Activated T-cell treated with anti-CD3 and anti-CD28 coated beads, Interleukin-2, amount 50 U/mL, for 72 hours (primary cell): ENCODE data around the gene ADK. TPM values are rescaled to one million over a fixed set of nuclear protein-coding genes. Genes with fewer than 3 reads are reported as not detected.
"Not testable (repeated sequence)": the region's sequence is repeated elsewhere in the genome, so short reads cannot be mapped to it uniquely, and the experiment has no call there.

Experiments
- ATAC-seq, 2 donors: fragments of 150-1000 bp; cut with Tn5 transposase; replicated peaks in 1 of 2; 2 replicates each; pipeline ENCODE4 v1.10.0; 2021; ENCODE audit warnings: moderate library complexity in 2 of 2, mild to moderate bottlenecking in 1 of 2
- DNase-seq, 2 donors: peaks; one replicate each; pipeline ENCODE4 v3.0.0; 2021 to 2022; ENCODE audit warnings: mixed read lengths in 1 of 2
- H3K27ac Mint-ChIP-seq: one replicate; pipeline ENCODE4 v1.8.0; 2022; ENCODE audit warnings: mild to moderate bottlenecking, moderate library complexity, mixed read lengths
- H3K27me3 Mint-ChIP-seq: one replicate; pipeline ENCODE4 v1.8.0; 2022; ENCODE audit warnings: low read depth, mixed read lengths
- H3K36me3 Mint-ChIP-seq, 2 donors: one replicate each; pipeline ENCODE4 v1.8.0; 2022; ENCODE audit warnings: mixed read lengths in 2 of 2, mild to moderate bottlenecking in 1 of 2; ENCODE audit not compliant: insufficient read depth in 2 of 2
- H3K4me1 Mint-ChIP-seq: one replicate; pipeline ENCODE4 v1.8.0; 2022; ENCODE audit warnings: low read depth, mixed read lengths
- H3K4me3 Mint-ChIP-seq, 2 donors: one replicate each; pipeline ENCODE4 v1.8.0; 2022; ENCODE audit warnings: mild to moderate bottlenecking in 2 of 2, mixed read lengths in 2 of 2, moderate library complexity in 2 of 2
- H3K9me3 Mint-ChIP-seq, 2 donors: one replicate each; pipeline ENCODE4 v1.8.0; 2022; ENCODE audit warnings: mixed read lengths in 2 of 2
- total RNA-seq, 2 donors: library from RNA; stranded (reverse); gene quantifications; one replicate each; pipeline ENCODE4 v1.2.3, GENCODE V29; 2022

ADK gene
- total RNA-seq, 2 donors from 2014 or later: 56.2 to 60.0 TPM

DNA sequence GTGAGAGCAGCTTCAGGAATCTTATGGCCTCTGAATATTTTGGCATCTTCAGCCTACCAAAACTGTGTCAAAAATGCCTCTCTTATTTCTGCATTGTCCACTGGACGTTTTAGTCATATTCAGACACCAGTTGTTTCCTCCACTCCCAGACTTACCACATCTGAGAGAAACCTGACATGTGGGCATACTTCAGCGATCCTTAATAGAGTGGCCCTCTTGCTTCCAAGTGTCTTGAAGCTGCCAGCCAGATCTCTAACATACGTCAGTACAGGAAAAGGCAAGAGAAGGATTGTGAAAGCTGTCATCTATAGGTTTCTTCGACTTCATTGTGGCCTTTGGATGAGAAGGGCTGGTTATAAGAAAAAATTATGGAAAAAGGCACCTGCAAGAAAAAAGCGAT lies 376.6 kb downstream of the ADK start:
- not testable (repeated sequence) for H3K27me3 Mint-ChIP-seq, ATAC-seq, DNase-seq, H3K27ac Mint-ChIP-seq, H3K9me3 Mint-ChIP-seq, H3K4me1 Mint-ChIP-seq, H3K4me3 Mint-ChIP-seq
- H3K36me3 Mint-ChIP-seq: peaks cover 0 to 22% of the 10 kb centered on the region in 2 donors

DNA sequence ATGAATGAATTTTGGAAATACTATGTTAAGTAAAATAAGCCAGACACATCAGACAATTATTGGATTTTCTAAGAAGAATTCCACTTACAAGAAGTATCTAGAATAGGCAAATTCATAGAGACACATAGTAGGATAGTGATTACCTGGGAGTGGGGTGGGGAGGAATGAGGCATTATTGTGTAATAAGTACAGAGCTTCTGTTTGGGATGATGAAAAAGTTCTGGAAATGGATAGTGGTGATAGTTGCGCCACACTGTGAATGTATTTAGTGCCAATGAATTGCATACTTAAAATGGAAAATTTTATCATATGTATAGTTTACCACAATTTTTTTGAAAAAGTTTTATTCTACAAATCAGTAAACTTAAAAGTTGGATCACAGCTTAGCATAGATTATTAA lies 378.2 kb downstream of the ADK start:
- H3K27me3 Mint-ChIP-seq: no peaks in the 10 kb centered on the region
- DNase-seq (no peak), ATAC-seq (no peak)
- H3K27ac Mint-ChIP-seq: no peak overlapping the region
- no peak overlapping the region for H3K4me3 Mint-ChIP-seq
- no peaks in the 10 kb centered on the region for H3K4me1 Mint-ChIP-seq
- peaks cover 0 to 20% of the 10 kb centered on the region in 2 donors for H3K36me3 Mint-ChIP-seq
- no peaks in the 10 kb centered on the region for H3K9me3 Mint-ChIP-seq

- DNase-seq (no peak), ATAC-seq (no peak)
- Mint-ChIP-seq H3K4me3 (no peak overlapping the region), H3K36me3 (peaks cover 0 to 20% of the 10 kb centered on the region in 2 donors), H3K27ac (no peak overlapping the region), H3K9me3 (no peaks in the 10 kb centered on the region), H3K4me1 (no peaks in the 10 kb centered on the region), H3K27me3 (no peaks in the 10 kb centered on the region)
Observed at GRCh38 chr10:74530981-74531380, 380.0 kb downstream of the ADK start.

DNA sequence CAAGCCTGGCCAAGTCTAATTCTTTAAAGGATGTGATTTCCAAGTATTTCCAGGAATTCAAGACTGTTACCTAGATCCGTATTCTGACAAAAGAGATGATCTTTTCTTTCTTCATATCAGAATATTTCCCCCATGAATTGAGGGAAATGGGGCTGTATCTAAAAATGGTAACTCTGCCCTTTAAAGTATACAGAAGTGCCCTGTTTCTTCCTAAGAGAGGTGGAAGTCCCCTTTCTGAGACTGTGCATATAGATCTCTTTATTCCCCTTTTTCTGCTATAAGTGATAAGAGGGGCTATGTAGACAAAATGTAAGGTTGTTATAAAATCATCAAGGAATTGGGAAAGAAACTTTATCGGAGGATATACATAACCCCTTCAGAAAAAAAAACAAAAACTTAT lies 388.3 kb downstream of the ADK start:
- H3K9me3 Mint-ChIP-seq: peaks cover 1% of the 10 kb centered on the region in 2 donors
- DNase-seq (no peak), ATAC-seq (no peak)
- no peak overlapping the region for H3K27ac Mint-ChIP-seq
- H3K36me3 Mint-ChIP-seq: peaks cover 0 to 5% of the 10 kb centered on the region in 2 donors
- H3K27me3 Mint-ChIP-seq: no peaks in the 10 kb centered on the region
- H3K4me1 Mint-ChIP-seq: peaks cover 7% of the 10 kb centered on the region
- H3K4me3 Mint-ChIP-seq: no peak overlapping the region

DNA sequence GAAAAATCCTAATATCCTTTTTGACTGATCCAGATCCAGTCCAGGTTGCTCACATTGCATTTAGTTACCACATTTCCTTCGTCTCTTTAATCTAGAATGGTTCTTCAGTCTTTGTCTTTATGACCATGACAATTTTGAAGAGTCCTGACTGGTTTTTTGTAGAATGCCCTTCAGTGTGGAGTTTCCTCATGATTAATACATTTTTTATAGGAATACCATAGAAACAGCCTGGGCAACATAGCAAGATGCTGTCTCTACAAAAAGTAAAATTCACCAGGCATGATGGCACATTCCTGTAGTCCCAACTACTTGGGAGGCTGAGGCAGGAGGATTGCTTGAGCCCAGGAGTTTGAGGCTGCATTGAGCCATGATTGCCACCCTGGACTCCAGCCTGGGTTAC lies 390.4 kb downstream of the ADK start:
- ATAC-seq (no peak), DNase-seq (no peak)
- H3K4me3 Mint-ChIP-seq: no peak overlapping the region
- no peaks in the 10 kb centered on the region for H3K27me3 Mint-ChIP-seq
- H3K9me3 Mint-ChIP-seq: peaks cover 1% of the 10 kb centered on the region in 2 donors
- peaks cover 4% of the 10 kb centered on the region for H3K4me1 Mint-ChIP-seq
- H3K27ac Mint-ChIP-seq: no peak overlapping the region
- H3K36me3 Mint-ChIP-seq: peaks cover 0 to 5% of the 10 kb centered on the region in 2 donors

- peaks cover 0 to 3% of the 10 kb centered on the region in 2 donors for H3K36me3 Mint-ChIP-seq
- no peaks in the 10 kb centered on the region for H3K4me1 Mint-ChIP-seq
- no peaks in the 10 kb centered on the region for H3K27me3 Mint-ChIP-seq
- no peak overlapping the region for H3K27ac Mint-ChIP-seq
- H3K9me3 Mint-ChIP-seq: no peaks in the 10 kb centered on the region
- ATAC-seq: no peak
- no peak overlapping the region for H3K4me3 Mint-ChIP-seq
- no peak for DNase-seq
Observed at GRCh38 chr10:74542077-74542476, 391.1 kb downstream of the ADK start.

DNA sequence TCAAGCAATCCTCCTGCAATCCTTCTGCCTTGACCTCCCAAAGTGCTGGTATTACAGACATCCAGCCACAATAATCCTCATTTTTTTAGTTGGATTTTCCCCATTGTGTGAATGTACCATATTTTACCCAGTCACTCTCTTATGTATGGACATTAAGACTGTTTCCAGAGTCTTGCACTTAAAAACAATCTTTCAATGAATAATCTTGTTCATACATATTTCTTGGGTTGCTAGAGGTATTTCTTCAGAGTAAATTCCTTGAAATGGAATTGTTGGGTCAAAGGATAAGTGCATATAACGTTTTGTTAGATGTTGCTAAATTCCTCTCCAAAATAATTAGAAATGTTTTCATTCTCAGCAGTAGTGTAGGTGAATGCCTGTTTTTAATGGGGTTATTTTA lies 392.3 kb downstream of the ADK start:
- Mint-ChIP-seq H3K9me3 (no peaks in the 10 kb centered on the region), H3K36me3 (peaks cover 0 to 3% of the 10 kb centered on the region in 2 donors), H3K4me3 (no peak overlapping the region)

GRCh38 chr10:74544106-74544505 lies 393.1 kb downstream of the ADK start:
- no peaks in the 10 kb centered on the region for H3K27me3 Mint-ChIP-seq
- DNase-seq (no peak), ATAC-seq (no peak)
- no peak overlapping the region for H3K27ac Mint-ChIP-seq
- H3K4me1 Mint-ChIP-seq: no peaks in the 10 kb centered on the region
- peaks cover 0 to 3% of the 10 kb centered on the region in 2 donors for H3K36me3 Mint-ChIP-seq
- no peak overlapping the region for H3K4me3 Mint-ChIP-seq
- no peaks in the 10 kb centered on the region for H3K9me3 Mint-ChIP-seq

More for the DNA sequence above, 392.3 kb downstream of the ADK start:
- DNase-seq (no peak), ATAC-seq (no peak)
- Mint-ChIP-seq H3K27ac (no peak overlapping the region), H3K4me1 (no peaks in the 10 kb centered on the region), H3K27me3 (no peaks in the 10 kb centered on the region)

- peaks cover 0 to 2% of the 10 kb centered on the region in 2 donors for H3K36me3 Mint-ChIP-seq
- no peaks in the 10 kb centered on the region for H3K4me1 Mint-ChIP-seq
- no peak for ATAC-seq
- H3K9me3 Mint-ChIP-seq: no peaks in the 10 kb centered on the region
- DNase-seq: no peak
- H3K27ac Mint-ChIP-seq: no peak overlapping the region
- no peak overlapping the region for H3K4me3 Mint-ChIP-seq
- no peaks in the 10 kb centered on the region for H3K27me3 Mint-ChIP-seq
Observed at GRCh38 chr10:74548676-74549075, 397.7 kb downstream of the ADK start.

GRCh38 chr10:74556072-74556705 lies 405.2 kb downstream of the ADK start:
- DNase-seq: no peak
- Mint-ChIP-seq H3K36me3 (peaks cover 2 to 8% of the 10 kb centered on the region in 2 donors), H3K9me3 (no peaks in the 10 kb centered on the region), H3K27me3 (no peaks in the 10 kb centered on the region), H3K27ac (no peak overlapping the region), H3K4me1 (peaks cover 18% of the 10 kb centered on the region), H3K4me3 (no peak overlapping the region)
- ATAC-seq: no peak

- Mint-ChIP-seq H3K36me3 (peaks cover 2 to 8% of the 10 kb centered on the region in 2 donors), H3K4me3 (no peak overlapping the region), H3K27ac (no peak overlapping the region), H3K4me1 (peaks cover 18% of the 10 kb centered on the region), H3K9me3 (no peaks in the 10 kb centered on the region), H3K27me3 (no peaks in the 10 kb centered on the region)
- DNase-seq: no peak
- ATAC-seq: no peak
Observed at GRCh38 chr10:74557098-74557497, 406.1 kb downstream of the ADK start.

DNA sequence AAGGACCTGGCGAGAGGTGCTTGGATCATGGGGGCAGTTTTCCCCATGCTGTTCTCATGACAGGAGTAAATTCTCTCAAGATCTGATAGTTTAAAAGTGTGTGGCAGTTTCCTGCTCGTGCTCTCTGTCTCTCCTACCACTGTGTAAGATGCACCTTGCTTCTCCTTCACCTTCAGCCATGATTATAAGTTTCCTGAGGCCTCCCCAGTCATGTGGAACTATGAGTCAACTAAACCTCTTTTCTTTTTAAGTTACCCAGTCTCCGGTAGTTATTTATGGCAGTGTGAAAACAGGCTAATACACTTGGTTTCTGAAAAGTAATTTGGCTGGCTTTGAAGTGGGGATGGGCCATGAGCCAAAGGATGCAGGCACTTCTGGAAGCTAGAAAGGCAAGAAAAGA lies 407.4 kb downstream of the ADK start:
- H3K27me3 Mint-ChIP-seq: no peaks in the 10 kb centered on the region
- peaks cover 18% of the 10 kb centered on the region for H3K4me1 Mint-ChIP-seq
- H3K27ac Mint-ChIP-seq: no peak overlapping the region
- DNase-seq (no peak), ATAC-seq (no peak)
- no peaks in the 10 kb centered on the region for H3K9me3 Mint-ChIP-seq
- peaks cover 2 to 8% of the 10 kb centered on the region in 2 donors for H3K36me3 Mint-ChIP-seq
- H3K4me3 Mint-ChIP-seq: no peak overlapping the region

GRCh38 chr10:74558897-74559296 lies 407.9 kb downstream of the ADK start:
- ATAC-seq (no peak), DNase-seq (no peak)
- no peak overlapping the region for H3K27ac Mint-ChIP-seq
- H3K36me3 Mint-ChIP-seq: peaks cover 2 to 8% of the 10 kb centered on the region in 2 donors
- H3K9me3 Mint-ChIP-seq: no peaks in the 10 kb centered on the region
- H3K4me3 Mint-ChIP-seq: no peak overlapping the region
- H3K27me3 Mint-ChIP-seq: no peaks in the 10 kb centered on the region
- H3K4me1 Mint-ChIP-seq: peaks cover 18% of the 10 kb centered on the region

DNA sequence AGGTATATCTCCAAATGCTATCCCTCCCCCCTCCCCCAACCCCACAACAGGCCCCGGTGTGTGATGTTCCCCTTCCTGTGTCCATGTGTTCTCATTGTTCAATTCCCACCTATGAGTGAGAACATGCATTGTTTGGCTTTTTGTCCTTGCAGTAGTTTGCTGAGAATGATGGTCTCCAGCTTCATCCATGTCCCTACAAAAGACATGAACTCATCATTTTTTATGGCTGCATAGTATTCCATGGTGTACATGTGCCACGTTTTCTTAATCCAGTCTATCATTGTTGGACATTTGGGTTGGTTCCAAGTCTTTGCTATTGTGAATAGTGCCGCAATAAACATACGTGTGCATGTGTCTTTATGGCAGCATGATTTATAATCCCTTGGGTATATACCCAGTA lies 417.9 kb downstream of the ADK start:
- H3K27ac Mint-ChIP-seq, H3K9me3 Mint-ChIP-seq, H3K27me3 Mint-ChIP-seq, H3K4me1 Mint-ChIP-seq, ATAC-seq, H3K4me3 Mint-ChIP-seq, DNase-seq: not testable (repeated sequence)
- H3K36me3 Mint-ChIP-seq: peaks cover 15 to 27% of the 10 kb centered on the region in 2 donors
